Lung (tissue), 12 donors: ENCODE results near the gene LGALS4. TPM values are rescaled to one million over a fixed set of nuclear protein-coding genes. Genes with fewer than 3 reads are reported as not detected.
A peak's percentile ranks its signal among the peaks of the same experiment; 100 is the strongest.

Experiments
- ATAC-seq: fragments of 200-7000 bp; cut with Tn5 transposase; one replicate; pipeline ENCODE4 v1.9.1; 2020; ENCODE audit warnings: moderate number of reproducible peaks; ENCODE audit not compliant: insufficient read depth, low FRiP score
- DNase-seq, 3 donors: peaks; one replicate each; pipeline ENCODE4 v3.0.0-alpha.2; 2013 to 2017
- H3K27ac ChIP-seq, 2 donors: one replicate each; pipeline ENCODE4 v1.5.1; 2013; ENCODE audit warnings: mild to moderate bottlenecking in 2 of 2, moderate library complexity in 2 of 2, control low read depth in 1 of 2, inconsistent platforms in 1 of 2, low read depth in 1 of 2, low read length in 1 of 2
- H3K27me3 ChIP-seq, 3 donors: one replicate each; pipeline ENCODE4 v1.5.1; 2013; ENCODE audit warnings: low read length in 2 of 3; ENCODE audit not compliant: control insufficient read depth in 3 of 3, insufficient read depth in 3 of 3
- H3K36me3 ChIP-seq, 4 donors: one replicate each; pipeline ENCODE4 v1.5.1; 2013; ENCODE audit warnings: low read length in 4 of 4, mild to moderate bottlenecking in 1 of 4, moderate library complexity in 1 of 4; ENCODE audit not compliant: control insufficient read depth in 4 of 4, insufficient read depth in 4 of 4
- H3K4me1 ChIP-seq, 5 donors: one replicate each; pipeline ENCODE4 v1.5.1; 2013; ENCODE audit warnings: low read length in 5 of 5, mild to moderate bottlenecking in 2 of 5, moderate library complexity in 1 of 5; ENCODE audit not compliant: control insufficient read depth in 5 of 5, insufficient read depth in 5 of 5
- H3K4me3 ChIP-seq: one replicate; pipeline ENCODE4 v1.5.1; 2013; ENCODE audit warnings: mild to moderate bottlenecking, control low read depth, moderate library complexity
- H3K9ac ChIP-seq, 2 donors: one replicate each; pipeline ENCODE4 v1.5.1; 2013; ENCODE audit warnings: low read length in 2 of 2, control low read depth in 1 of 2; ENCODE audit not compliant: insufficient read depth in 1 of 2
- H3K9me3 ChIP-seq, 4 donors: one replicate each; pipeline ENCODE4 v1.5.1; 2013; ENCODE audit warnings: low read length in 3 of 4, mild to moderate bottlenecking in 1 of 4, moderate library complexity in 1 of 4; ENCODE audit not compliant: control insufficient read depth in 4 of 4, insufficient read depth in 3 of 4
- WGBS, 2 donors: extraction: QIAGEN DNeasy Blood & Tissue Kit; methylation state at CpG; one replicate each; pipeline ENCODE4 v1.1.7; 2013; 5-methylcytosine and 5-hydroxymethylcytosine counted together
- polyA plus RNA-seq, 2 donors: library from polyadenylated mRNA; stranded (reverse); fragments of 200-250 nt; gene quantifications; one replicate each; pipeline ENCODE4 v1.2.1, GENCODE V29; 2013
- total RNA-seq, 2 donors: library from RNA; depleted of rRNA in 1 of 2; stranded (reverse); fragments of >200 nt in 1 of 2; gene quantifications; one replicate each; pipeline ENCODE4 v1.2.1, GENCODE V29; 2014 to 2021
- TF ChIP-seq, protein P1 (sequence below): IDR thresholded peaks from 2 replicates; pipeline ENCODE4 v1.5.1; 2012; ENCODE audit warnings: mild to moderate bottlenecking; ENCODE audit errors: control extremely low read depth, extremely low read depth
- donor health status: control.
- donor health status: control.
- donor health status: Bipolar disorder and iron deficiency.
- donor health status: healthy.
- donor health status: DM: yes; HTN: yes; CAD: no.

The LGALS4 gene
- total and polyA plus RNA-seq, 4 donors = 0.39 to 4.1 (median 2.6) TPM

GRCh38 chr19:38840583-38840968 is 27.8 kb upstream of the LGALS4 start:
- no peak overlapping the region for H3K27ac ChIP-seq
- 94 to 95% methylated on average over 5 of the region's 5 CpGs for WGBS, 2 donors
- peaks cover 78 to 87% (median 80%) of the 10 kb centered on the region in 4 donors for H3K36me3 ChIP-seq
- H3K4me1 ChIP-seq = peaks cover 0 to 38% (median 22%) of the 10 kb centered on the region in 5 donors
- no peaks in the 10 kb centered on the region for H3K9me3 ChIP-seq
- TF ChIP-seq, protein P1, sequence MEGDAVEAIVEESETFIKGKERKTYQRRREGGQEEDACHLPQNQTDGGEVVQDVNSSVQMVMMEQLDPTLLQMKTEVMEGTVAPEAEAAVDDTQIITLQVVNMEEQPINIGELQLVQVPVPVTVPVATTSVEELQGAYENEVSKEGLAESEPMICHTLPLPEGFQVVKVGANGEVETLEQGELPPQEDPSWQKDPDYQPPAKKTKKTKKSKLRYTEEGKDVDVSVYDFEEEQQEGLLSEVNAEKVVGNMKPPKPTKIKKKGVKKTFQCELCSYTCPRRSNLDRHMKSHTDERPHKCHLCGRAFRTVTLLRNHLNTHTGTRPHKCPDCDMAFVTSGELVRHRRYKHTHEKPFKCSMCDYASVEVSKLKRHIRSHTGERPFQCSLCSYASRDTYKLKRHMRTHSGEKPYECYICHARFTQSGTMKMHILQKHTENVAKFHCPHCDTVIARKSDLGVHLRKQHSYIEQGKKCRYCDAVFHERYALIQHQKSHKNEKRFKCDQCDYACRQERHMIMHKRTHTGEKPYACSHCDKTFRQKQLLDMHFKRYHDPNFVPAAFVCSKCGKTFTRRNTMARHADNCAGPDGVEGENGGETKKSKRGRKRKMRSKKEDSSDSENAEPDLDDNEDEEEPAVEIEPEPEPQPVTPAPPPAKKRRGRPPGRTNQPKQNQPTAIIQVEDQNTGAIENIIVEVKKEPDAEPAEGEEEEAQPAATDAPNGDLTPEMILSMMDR = no peak
- ATAC-seq (no peak), DNase-seq (no peak)
- no peaks in the 10 kb centered on the region for H3K27me3 ChIP-seq
- no peak overlapping the region for H3K4me3 ChIP-seq
- H3K9ac ChIP-seq = no peak overlapping the region

DNA sequence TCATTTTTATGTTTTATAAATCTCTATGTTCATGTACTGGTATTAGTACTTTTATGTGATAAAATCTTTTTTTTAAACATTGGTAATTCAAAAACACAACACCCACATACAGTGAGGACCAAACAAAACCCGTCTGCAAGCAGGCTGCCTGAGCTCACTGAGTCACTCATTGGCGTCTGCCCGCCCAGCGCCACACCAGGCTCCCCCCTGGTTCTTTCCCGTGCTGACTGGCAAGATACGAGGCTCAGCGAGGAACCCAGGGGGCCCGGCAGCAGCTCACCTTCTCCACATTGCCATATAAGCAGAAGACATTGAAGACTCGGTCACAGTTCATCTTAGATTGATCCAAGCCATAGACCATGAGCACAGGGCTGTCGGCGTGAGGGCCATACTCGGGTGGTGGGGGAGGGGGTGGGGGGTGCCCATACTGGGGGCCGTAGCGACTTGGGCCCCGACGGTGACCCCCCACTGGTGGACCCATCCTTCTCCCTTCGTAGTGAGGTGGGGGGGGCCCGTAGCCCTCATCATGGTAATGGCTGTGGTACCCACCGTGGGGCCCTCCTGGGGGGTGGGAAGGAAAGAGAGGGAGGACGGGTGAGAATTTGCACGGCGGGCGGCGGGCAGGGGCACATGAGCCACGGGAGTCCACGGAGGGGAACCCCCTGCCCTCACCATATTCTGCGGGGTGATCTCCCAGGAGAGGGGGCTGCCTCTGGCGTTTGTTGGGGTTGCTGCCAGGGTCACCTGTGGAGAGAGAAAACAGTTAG is 27.3 kb upstream of the LGALS4 start:
- H3K4me1 ChIP-seq = peaks cover 0 to 43% (median 25%) of the 10 kb centered on the region in 5 donors
- peaks cover 72 to 86% (median 78%) of the 10 kb centered on the region in 4 donors for H3K36me3 ChIP-seq
- H3K27me3 ChIP-seq = no peaks in the 10 kb centered on the region
- H3K4me3 ChIP-seq = no peak overlapping the region
- no peak overlapping the region for H3K27ac ChIP-seq
- WGBS, 2 donors = 87 to 91% methylated on average over 28 of the region's 28 CpGs
- TF ChIP-seq, protein P1 = no peak
- DNase-seq (no peak), ATAC-seq (no peak)
- H3K9ac ChIP-seq = no peak overlapping the region
- no peaks in the 10 kb centered on the region for H3K9me3 ChIP-seq

DNA sequence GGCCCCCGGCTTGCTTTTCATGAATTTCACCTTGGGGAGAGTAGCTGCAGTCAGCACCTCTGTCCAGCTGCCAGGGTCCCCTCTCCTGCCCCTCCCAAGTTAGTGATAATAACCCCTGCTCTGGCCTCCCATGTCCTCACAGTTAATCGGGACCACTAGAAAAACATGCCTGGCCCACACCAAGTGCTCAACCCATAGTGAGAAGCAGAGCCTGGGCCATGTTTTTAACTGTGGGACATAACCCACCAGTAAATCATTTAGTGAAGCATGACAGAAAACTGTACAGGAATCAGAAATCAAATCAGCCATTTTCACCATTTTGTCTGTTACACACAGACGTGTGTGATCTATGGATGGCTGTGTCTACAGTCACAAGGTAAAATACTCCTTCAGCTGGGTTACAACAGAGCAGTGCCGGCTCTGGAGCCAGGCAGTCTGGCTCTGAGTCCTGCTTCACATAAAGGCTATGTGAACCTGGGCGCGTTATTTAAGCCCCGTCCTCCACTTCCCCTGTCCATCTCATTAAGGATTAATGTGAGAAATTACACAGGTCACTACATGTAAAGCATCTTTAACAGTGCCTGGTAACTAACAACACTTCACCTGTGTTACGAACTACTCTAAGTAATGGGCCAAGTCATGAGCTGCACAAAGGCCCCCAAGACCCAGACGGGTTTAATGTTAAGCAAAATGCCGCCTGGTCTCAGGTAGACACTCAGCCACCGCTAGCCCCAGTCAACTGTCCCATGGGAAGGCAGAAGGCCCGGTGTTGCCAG is 26.4 kb upstream of the LGALS4 start:
- Histone ChIP-seq H3K9me3 (no peaks in the 10 kb centered on the region), H3K4me1 (peaks cover 0 to 48% (median 25%) of the 10 kb centered on the region in 5 donors), H3K4me3 (no peak overlapping the region), H3K27ac (peak overlapping the region in 1 of 2 donors; percentile 6), H3K36me3 (peaks cover 64 to 81% (median 73%) of the 10 kb centered on the region in 4 donors), H3K9ac (no peak overlapping the region), H3K27me3 (no peaks in the 10 kb centered on the region)
- DNase-seq (no peak), ATAC-seq (no peak)
- TF ChIP-seq, protein P1 = no peak
- 89 to 91% methylated on average over 12 of the region's 12 CpGs for whole genome bisulfite sequencing, 2 donors
